ENCODE data around the gene TTLL6. TPM values are rescaled to one million over a fixed set of nuclear protein-coding genes. Genes with fewer than 3 reads are reported as not detected.
A peak's percentile ranks its signal among the peaks of the same experiment; 100 is the strongest.

Gene TTLL6
- total and polyA plus RNA-seq, 2 experiments from 2014 or later, result not detected

- Histone ChIP-seq H3K9me2 (ENCODE audit: insufficient read depth) (no peaks in the 10 kb centered on the region), H3K9ac (no peak overlapping the region), H3K4me2 (ENCODE audit: unreplicated experiment) (no peak overlapping the region), H3K4me1 (ENCODE audit: insufficient read depth) (peaks cover 3% of the 10 kb centered on the region; the same call in 1 of the 2 replicates), H3K79me2 (ENCODE audit: insufficient read depth) (no peaks in the 10 kb centered on the region), H3K9me3 (ENCODE audit: low read depth) (no peaks in the 10 kb centered on the region), H3K27me3 (replicated peaks; ENCODE audit: insufficient read depth) (peaks cover 100% of the 10 kb centered on the region), H3K36me3 (ENCODE audit: low read depth) (no peaks in the 10 kb centered on the region), H4K20me1 (ENCODE audit: insufficient read depth) (no peaks in the 10 kb centered on the region), H3F3A (ENCODE audit: insufficient read depth) (no peaks in the 10 kb centered on the region), H2AFZ (no peak overlapping the region), H3K27ac (no peak overlapping the region), H3K4me3 (no peak overlapping the region)
- no peak for DNase-seq
- peak; percentile 22 for TF ChIP-seq EZH2 (IDR thresholded peaks at IDR 0.05; ENCODE audit: insufficient read depth, poor library complexity, severe bottlenecking)
- TF ChIP-seq EZH2phosphoT487 (IDR thresholded peaks at IDR 0.05; ENCODE audit: insufficient read depth, low read depth), result no peak
- in situ Hi-C loops (cut with MboI), result no loop called here
- 24 to 31% methylated on average over 16 of the region's 16 CpGs for WGBS, 2 experiments (ENCODE audit: low coverage in 1 of 2, low lambda C conversion rate in 2 of 2, missing lambda C conversion rate in 2 of 2)
These were observed 68.1 kb downstream of the TTLL6 start for GRCh38 chr17:48748718-48749566.

- Histone ChIP-seq H3K9me2 (ENCODE audit: insufficient read depth) (no peaks in the 10 kb centered on the region), H3K4me1 (ENCODE audit: insufficient read depth) (no peaks in the 10 kb centered on the region), H3K4me2 (ENCODE audit: unreplicated experiment) (no peak overlapping the region), H3K9ac (no peak overlapping the region), H3K79me2 (ENCODE audit: insufficient read depth) (no peaks in the 10 kb centered on the region), H3K9me3 (ENCODE audit: low read depth) (no peaks in the 10 kb centered on the region), H3F3A (ENCODE audit: insufficient read depth) (no peaks in the 10 kb centered on the region), H3K36me3 (ENCODE audit: low read depth) (no peaks in the 10 kb centered on the region), H4K20me1 (ENCODE audit: insufficient read depth) (no peaks in the 10 kb centered on the region), H3K27ac (no peak overlapping the region), H3K4me3 (no peak overlapping the region), H2AFZ (no peak overlapping the region), H3K27me3 (replicated peaks; ENCODE audit: insufficient read depth) (peaks cover 100% of the 10 kb centered on the region)
- in situ Hi-C loops (cut with MboI), result no loop called here
- DNase-seq, result no peak
- WGBS, 2 experiments (ENCODE audit: low coverage in 1 of 2, low lambda C conversion rate in 2 of 2, missing lambda C conversion rate in 2 of 2), result 16 to 17% methylated on average over 41 to 53 of the region's 53 CpGs
- TF ChIP-seq EZH2 (IDR thresholded peaks at IDR 0.05; ENCODE audit: insufficient read depth, poor library complexity, severe bottlenecking) (peak; percentile 79), EZH2phosphoT487 (IDR thresholded peaks at IDR 0.05; ENCODE audit: insufficient read depth, low read depth) (peak; percentile 48; the same call in 1 of the 2 replicates)
These were observed 69.3 kb downstream of the TTLL6 start for GRCh38 chr17:48747445-48748363.

- Histone ChIP-seq H4K20me1 (ENCODE audit: insufficient read depth) (no peaks in the 10 kb centered on the region), H3K36me3 (ENCODE audit: low read depth) (no peaks in the 10 kb centered on the region), H3K4me1 (ENCODE audit: insufficient read depth) (no peaks in the 10 kb centered on the region), H3K9ac (no peak overlapping the region), H3K4me3 (no peak overlapping the region), H3K9me2 (ENCODE audit: insufficient read depth) (no peaks in the 10 kb centered on the region), H3F3A (ENCODE audit: insufficient read depth) (no peaks in the 10 kb centered on the region), H3K27me3 (replicated peaks; ENCODE audit: insufficient read depth) (peaks cover 100% of the 10 kb centered on the region), H3K9me3 (ENCODE audit: low read depth) (no peaks in the 10 kb centered on the region), H3K4me2 (ENCODE audit: unreplicated experiment) (no peak overlapping the region), H3K27ac (no peak overlapping the region), H3K79me2 (ENCODE audit: insufficient read depth) (no peaks in the 10 kb centered on the region), H2AFZ (no peak overlapping the region)
- DNase-seq, result no peak
- WGBS, 2 experiments (ENCODE audit: low coverage in 1 of 2, low lambda C conversion rate in 2 of 2, missing lambda C conversion rate in 2 of 2), result 5% methylated on average over 15 to 21 of the region's 21 CpGs
- TF ChIP-seq EZH2 (IDR thresholded peaks at IDR 0.05; ENCODE audit: insufficient read depth, poor library complexity, severe bottlenecking) (no peak), EZH2phosphoT487 (IDR thresholded peaks at IDR 0.05; ENCODE audit: insufficient read depth, low read depth) (no peak)
- in situ Hi-C loops (cut with MboI), result no loop called here
These were observed 70.0 kb downstream of the TTLL6 start for GRCh38 chr17:48746916-48747444.
